Kasumi-1 (cell line): ENCODE measurements around the gene MLYCD.
A peak's percentile ranks its signal among the peaks of the same experiment; 100 is the strongest.

Source experiments
- DNase-seq, 2 experiments: peaks; one replicate each; lab custom pipeline; 2025; lab: John Stamatoyannopoulos, UW

MLYCD gene

GRCh38 chr16:83925957-83926725 lies 27.2 kb downstream of the MLYCD start:
- no peak for DNase-seq

- DNase-seq, result peak; percentile 26 to 27
Measured at GRCh38 chr16:83926726-83927397, 27.9 kb downstream of the MLYCD start.

DNA sequence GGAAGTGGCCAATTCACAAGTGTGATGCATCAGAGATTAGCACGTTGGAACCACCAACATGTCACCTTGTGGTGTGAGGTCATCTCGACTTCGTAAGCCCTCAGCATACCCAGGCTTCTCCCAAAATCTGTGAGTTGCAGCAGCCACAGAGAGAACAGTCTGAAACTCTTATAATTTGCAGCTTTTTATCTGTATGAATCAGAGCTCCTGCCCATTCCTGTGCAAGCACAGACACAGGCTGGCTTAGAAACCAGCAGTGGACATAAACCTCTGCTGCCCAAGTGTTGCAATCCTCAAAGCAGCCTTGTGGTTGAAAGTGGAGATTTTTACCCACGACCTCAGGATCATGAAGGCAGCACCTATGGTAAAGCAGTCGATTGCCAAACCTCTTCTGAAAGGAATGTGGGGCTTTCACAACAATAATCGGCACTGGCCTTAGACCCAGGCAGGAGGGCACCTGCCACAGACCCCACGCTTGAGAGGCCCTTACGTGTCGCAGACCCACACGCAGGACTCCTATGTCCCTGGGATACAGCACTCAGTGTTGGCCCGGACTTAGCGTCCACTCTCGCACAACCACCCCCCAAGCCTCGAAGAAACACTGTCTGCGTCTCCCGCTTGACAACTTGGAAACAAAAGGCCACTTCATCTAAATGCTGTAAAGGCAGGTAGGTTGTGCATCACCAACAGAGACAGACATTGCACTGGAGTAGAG lies 29.6 kb downstream of the MLYCD start:
- no peak for DNase-seq

GRCh38 chr16:83929811-83930555 lies 31.1 kb downstream of the MLYCD start:
- DNase-seq, result no peak

GRCh38 chr16:83930730-83931500 lies 32.0 kb downstream of the MLYCD start:
- DNase-seq, result no peak

GRCh38 chr16:83931556-83931955 lies 32.6 kb downstream of the MLYCD start:
- DNase-seq, result no peak

DNA sequence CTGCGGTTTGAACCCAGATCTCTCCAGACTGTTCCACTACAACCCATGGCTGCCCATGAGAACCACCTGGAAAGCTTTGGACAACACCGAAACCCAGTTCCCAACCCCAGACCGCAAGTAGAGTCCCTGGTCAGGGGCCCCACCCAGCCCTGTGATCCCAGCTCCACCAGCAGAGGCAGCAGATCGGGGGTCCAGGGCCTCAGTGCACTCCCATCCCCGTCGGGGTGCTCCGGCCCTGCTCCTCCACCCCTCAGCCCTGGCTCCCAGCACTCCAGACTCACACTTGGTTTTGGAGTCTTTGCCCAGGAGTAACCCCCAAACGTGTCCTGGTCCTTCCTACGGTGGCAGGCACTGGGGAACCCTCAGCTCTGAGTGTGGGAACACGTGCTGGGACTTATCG lies 33.4 kb downstream of the MLYCD start:
- no peak for DNase-seq

DNA sequence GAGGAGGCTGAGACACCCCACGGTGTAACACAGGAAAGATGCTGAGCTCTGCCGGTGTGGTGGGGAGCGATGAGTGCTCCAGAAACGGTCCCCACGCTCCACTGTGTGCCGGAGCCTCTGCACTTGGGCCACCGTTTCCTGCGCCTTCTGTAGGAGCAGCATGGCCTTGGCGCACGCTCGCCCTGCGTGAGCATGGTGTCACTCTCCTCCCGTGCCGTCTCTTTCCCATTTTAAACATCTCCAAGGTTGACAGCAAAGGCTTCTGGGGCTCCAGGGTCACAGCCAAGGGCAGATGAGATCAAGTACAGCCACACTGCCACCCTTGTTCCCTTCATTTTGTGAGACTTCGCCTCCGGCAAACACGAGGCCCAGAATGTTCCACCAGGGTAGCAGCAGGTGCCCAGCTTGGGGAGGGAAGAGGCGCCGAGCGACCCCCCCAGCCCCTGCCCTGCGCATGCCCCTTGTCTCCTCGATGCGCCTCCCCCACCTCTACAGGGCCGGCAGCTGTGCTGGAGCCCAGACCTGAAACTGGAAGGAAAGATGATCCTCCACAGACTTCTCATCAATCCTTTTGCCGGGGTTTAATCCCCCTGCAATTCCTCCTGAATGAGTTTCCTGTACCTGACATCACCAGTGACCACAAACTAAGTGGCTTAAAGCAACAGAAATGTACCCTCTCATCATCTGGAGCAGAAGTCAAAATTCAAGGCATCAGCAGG lies 34.2 kb downstream of the MLYCD start:
- DNase-seq, result no peak

- DNase-seq, result no peak
Measured at GRCh38 chr16:83933885-83934683, 35.2 kb downstream of the MLYCD start.

DNA sequence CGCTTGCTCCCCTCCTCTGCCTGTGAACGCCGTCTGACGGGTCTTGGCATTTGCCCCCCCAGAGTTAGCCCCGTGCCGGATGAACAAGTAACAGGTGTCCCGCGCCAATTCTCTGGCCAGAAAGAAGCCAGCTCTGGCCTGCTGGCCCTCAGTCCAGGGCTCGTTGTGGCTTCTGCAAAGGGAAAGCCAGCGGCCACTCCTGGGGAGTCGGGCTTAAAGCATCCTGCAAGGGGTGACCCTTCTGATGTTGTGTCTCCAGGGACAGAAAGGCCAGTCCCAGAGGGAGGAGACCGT lies 35.7 kb downstream of the MLYCD start:
- DNase-seq, result no peak

DNA sequence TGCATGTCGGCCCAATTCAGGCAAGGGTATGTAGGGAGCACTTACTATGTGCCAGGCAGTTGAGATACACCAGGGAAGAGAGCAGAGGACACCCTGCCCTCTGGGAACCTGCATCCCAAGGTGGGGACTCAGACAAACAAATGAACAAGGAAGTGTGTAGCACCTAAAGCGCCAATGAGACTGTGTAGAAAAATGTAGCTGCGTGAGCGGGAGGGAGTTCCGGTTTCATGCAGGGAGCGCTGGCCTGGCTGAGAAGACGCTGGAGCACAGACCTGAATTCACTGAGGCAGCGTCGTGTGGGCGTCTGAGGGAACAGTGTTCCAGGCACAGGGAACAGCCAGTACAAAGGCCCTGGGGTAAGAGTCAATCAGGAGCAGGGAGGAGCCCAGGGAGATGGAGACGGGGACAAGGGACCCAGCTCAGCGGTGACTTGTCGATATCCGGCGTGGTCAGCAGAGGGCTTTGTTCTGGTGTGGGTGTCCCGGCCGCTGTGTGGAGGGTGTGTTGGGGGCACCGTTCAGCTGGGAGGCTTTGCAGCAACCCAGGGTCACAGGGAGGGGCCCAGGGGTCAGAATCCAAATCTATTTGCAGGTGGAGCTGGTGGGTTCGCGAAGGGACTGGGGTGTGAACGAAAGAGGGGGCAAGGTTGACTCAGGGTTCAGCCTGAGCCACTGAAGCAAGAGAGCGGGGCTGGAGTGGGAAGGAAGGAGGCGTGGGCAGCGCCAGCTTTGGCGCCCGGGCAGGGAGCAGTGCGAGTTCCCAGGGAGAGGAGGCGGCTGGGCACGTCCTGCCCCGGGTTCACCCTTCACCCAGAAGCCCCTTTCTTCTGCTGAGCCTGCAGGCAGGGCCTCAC lies 36.3 kb downstream of the MLYCD start:
- no peak for DNase-seq

GRCh38 chr16:83935858-83936255 lies 36.9 kb downstream of the MLYCD start:
- no peak for DNase-seq

GRCh38 chr16:83936581-83937165 lies 37.8 kb downstream of the MLYCD start:
- DNase-seq, result no peak

- DNase-seq, result no peak
Measured at GRCh38 chr16:83937267-83937666, 38.4 kb downstream of the MLYCD start.

GRCh38 chr16:83937922-83938885 lies 39.3 kb downstream of the MLYCD start:
- DNase-seq, result no peak

DNA sequence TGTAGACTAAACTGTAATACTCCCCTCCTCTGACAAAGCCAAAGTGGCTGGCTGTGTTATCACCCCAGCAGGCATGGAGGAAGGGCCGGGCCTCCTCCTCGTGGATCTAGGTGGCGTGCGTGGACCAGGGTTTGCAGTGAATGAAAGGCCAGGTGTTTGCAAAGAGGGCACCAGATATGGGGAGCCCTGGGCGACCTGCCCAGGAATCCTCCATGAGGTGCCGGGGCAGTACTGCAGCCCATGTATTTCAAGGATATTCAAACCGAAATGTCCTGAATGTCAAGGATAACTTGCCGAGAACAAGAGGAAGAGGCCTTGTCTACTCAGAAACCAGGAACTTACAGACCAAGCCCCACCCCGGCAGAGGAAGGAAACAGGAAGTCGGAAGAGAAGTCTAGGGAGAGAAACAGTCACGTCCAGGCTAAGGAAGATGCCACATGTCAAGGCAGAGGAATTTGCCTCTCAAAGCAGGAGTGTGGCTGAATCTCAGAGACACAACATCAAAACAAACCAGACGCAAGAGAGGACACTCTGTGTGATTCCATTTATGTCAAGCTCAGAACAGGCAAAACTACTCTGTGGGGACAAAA lies 40.4 kb downstream of the MLYCD start:
- DNase-seq, result peak; percentile 42 to 54

- no peak for DNase-seq
Measured at GRCh38 chr16:83940119-83940518, 41.2 kb downstream of the MLYCD start.
